Central memory CD4-positive, alpha-beta T cell (primary cell): Measurements from ENCODE around the gene SIRT7.

Experiments
- DNase-seq: peaks from one replicate; pipeline ENCODE4 v3.0.0; 2022

The SIRT7 gene

GRCh38 chr17:81904600-81905423, 13.2 kb downstream of the SIRT7 start:
- DNase-seq: no peak

GRCh38 chr17:81903896-81904599, 13.9 kb downstream of the SIRT7 start:
- no peak for DNase-seq

- no peak for DNase-seq
Observed at GRCh38 chr17:81903415-81903831, 14.6 kb downstream of the SIRT7 start.

GRCh38 chr17:81902653-81903414, 15.1 kb downstream of the SIRT7 start:
- no peak for DNase-seq

GRCh38 chr17:81902023-81902652, 15.8 kb downstream of the SIRT7 start, which contains the start of gene NPB:
Gene NPB, plus strand, starts transcription at chr17:81902238. Its CDS starts 40 bp downstream, at chr17:81902278.
- DNase-seq: no peak

- DNase-seq: no peak
Observed at GRCh38 chr17:81901167-81902022, 16.6 kb downstream of the SIRT7 start.

- no peak for DNase-seq
Observed at GRCh38 chr17:81900181-81900820, 17.7 kb downstream of the SIRT7 start.

GRCh38 chr17:81899514-81900166, 18.3 kb downstream of the SIRT7 start:
- DNase-seq: no peak

- DNase-seq: no peak
Observed at GRCh38 chr17:81898885-81899284, 19.1 kb downstream of the SIRT7 start.

GRCh38 chr17:81898029-81898866, 19.7 kb downstream of the SIRT7 start:
- no peak for DNase-seq

GRCh38 chr17:81895400-81895799, 22.6 kb downstream of the SIRT7 start:
- DNase-seq: no peak

- no peak for DNase-seq
Observed at GRCh38 chr17:81891303-81891552, 26.7 kb downstream of the SIRT7 start.

- no peak for DNase-seq
Observed at GRCh38 chr17:81890447-81891302, 27.3 kb downstream of the SIRT7 start.

- no peak for DNase-seq
Observed at GRCh38 chr17:81889602-81890001, 28.4 kb downstream of the SIRT7 start.

GRCh38 chr17:81888988-81889595, 28.9 kb downstream of the SIRT7 start:
- DNase-seq: no peak

GRCh38 chr17:81888105-81888987, 29.6 kb downstream of the SIRT7 start:
- DNase-seq: no peak

GRCh38 chr17:81885869-81886548, 32.0 kb downstream of the SIRT7 start:
- DNase-seq: no peak
